G401.6 (cell line): ENCODE data around the gene FBXL19.
"Not testable (repeated sequence)": the region's sequence is repeated elsewhere in the genome, so short reads cannot be mapped to it uniquely, and the experiment has no call there.

Experiments
- FAIRE-seq: peaks from 2 replicates; lab custom pipeline; 2012; peaks lifted over from hg19 to GRCh38; lab: Jason Lieb, UNC

The FBXL19 gene

GRCh38 chr16:30922960-30923535 is 324 bp upstream of the FBXL19 start:
- no peak for FAIRE-seq

- no peak for FAIRE-seq
Observed at GRCh38 chr16:30924076-30924912, 922 bp downstream of the FBXL19 start.

GRCh38 chr16:30924913-30925631 is 1.7 kb downstream of the FBXL19 start:
- no peak for FAIRE-seq

- no peak for FAIRE-seq
Observed at GRCh38 chr16:30925632-30925987, 2.2 kb downstream of the FBXL19 start.

- no peak for FAIRE-seq
Observed at GRCh38 chr16:30925995-30926811, 2.8 kb downstream of the FBXL19 start.

DNA sequence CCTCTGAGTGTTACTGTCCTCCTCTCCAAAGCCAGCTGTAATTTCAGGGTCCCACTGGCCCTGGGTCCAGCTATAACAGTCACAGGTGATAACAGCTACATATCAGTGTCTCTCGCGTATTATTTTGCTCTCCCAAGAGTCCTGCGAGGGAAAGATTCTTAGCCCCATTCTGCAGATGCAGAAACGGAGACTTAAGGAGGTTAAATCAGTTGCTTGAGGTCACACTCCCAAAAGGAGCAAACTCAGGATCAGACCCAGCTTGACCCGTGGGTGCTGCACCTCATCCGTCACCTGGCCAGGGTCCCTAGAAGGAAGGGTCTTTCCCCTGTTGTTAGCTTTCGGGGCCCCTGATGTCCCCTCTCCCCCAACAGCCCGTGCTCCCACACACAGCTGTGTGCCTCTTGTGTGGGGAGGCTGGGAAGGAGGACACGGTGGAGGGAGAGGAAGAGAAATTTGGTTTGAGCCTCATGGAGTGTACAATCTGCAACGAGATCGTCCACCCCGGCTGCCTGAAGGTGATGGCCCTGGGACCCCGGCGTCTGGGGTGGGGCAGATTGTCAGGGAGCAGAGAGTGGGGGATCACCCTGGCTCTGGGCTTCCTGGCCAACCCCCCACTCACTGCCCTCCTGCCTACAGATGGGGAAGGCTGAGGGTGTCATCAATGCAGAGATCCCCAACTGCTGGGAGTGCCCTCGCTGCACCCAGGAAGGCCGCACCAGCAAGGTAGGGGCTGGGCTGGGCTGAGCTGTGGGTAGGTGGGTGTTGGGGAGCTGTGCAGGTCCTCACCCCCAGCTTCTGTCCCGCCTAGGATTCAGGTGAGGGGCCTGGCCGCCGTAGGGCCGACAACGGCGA is 3.8 kb downstream of the FBXL19 start:
- no peak for FAIRE-seq

DNA sequence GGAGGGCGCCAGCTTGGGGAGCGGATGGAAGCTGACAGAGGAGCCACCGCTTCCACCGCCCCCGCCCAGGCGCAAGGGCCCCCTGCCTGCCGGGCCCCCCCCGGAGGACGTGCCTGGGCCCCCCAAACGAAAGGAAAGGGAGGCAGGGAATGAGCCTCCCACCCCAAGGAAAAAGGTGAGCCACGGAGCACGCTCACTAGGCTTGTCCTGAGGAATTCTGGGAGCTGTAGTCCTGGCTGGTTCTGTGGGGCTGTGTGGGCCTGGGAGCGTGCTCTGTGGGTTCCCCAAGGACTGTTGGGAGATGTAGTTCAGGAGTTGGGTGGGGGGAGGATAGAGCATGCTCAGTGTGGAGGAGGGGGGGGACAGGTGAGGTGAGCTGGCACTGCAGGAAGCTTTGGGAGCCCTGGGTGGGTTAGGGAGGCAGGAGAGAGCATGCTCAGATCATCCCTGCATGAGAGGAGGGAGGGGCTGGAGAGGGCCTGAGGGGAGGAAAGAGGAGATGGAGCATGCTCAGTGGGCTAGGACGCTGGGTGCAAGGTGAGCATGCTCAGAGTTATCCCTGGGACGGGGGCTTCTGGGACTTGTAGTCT is 4.5 kb downstream of the FBXL19 start:
- peak; percentile 68 for FAIRE-seq

DNA sequence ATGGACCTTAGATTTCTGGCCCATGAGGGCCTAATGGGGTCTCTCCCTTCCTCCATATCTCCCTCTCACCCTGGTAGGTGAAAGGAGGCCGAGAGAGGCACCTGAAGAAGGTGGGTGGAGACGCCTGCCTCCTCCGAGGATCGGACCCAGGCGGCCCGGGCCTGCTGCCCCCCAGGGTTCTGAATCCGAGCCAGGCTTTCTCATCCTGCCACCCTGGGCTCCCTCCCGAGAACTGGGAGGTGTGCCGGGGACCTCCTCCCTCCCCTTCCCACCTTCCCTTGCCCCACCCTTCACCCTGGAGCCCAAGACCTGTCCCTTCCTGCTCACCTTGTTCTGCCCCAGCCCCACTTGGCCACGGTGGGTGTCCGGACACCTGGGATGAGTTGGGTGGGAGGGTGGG is 5.0 kb downstream of the FBXL19 start:
- no peak for FAIRE-seq

DNA sequence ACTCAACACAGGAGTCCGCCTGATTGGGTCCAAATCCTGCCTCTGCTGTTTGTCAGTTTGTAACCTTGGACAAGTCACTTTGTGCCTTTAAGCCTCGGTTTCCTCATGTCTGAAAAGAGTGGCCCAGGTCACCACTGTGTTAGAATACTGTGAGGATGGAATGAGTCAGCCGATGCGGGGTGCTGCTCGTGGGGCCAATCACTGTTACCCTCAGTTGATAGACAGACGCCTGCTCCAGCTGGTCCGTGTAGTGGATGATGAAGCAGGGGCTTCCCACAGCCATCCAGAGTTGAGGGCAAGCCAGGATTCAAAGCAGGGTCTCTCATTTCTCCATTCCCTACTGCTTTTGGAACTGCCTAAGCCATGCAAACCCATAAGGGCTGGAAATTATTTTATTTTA is 5.8 kb downstream of the FBXL19 start:
- no peak for FAIRE-seq

DNA sequence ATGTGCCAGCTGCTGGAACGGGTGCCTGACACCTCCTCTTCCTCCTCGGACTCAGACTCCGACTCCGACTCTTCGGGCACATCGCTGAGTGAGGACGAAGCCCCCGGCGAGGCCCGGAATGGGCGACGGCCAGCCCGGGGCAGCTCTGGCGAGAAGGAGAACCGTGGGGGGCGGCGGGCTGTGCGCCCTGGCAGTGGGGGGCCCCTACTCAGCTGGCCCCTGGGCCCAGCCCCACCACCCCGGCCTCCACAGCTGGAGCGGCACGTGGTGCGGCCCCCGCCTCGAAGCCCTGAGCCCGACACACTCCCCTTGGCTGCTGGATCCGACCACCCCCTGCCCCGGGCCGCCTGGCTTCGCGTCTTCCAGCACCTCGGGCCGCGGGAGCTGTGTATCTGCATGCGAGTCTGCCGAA is 6.8 kb downstream of the FBXL19 start:
- no peak for FAIRE-seq

DNA sequence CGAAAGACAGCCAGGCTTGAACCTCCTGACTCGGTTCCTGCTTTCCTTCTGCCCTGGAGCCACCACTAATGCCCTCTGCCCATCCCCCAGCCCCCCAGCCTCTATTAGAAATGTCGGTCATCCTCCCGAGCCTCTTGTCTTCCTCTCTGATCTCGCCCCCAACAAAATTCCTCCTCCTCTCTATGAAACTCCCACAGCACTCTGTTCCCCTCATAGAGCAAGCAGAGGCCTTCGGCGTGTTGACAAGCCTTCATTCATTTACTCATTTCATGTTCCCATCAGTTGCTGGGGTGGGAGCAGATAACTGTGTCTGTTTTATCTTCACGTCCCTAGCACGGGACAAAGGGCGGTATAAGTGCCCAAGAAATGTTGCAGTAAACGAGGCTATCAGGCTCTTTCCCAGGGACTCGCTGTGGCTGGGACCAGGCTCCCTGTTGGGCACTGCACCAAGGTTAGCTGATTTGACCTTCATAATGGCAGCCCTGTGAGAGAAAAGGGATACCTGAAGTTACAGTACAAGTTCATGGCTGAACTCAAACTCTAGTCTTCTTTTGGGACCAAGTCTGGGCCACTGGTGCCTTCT is 7.8 kb downstream of the FBXL19 start:
- no peak for FAIRE-seq

GRCh38 chr16:30934827-30935557 is 11.6 kb downstream of the FBXL19 start:
- no peak for FAIRE-seq

DNA sequence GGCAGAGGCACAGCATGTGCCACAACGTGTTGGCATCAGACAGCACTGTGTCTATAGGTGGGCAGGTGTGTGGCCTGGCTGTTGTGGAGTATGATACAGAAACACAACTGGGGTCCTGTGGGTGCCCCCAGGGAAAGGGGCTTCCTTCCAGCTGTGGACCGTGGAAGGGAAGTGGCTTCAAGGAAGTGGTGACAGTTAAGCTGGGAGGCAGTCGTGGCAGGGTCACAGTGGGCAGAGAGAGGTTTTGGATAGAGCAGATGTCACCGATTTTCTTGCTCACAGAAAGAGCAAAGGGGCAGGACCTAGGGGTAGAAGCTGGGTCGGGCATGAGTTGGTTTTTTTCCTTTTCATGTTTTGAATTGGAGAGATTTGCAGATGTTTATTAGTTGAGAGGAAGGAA is 14.3 kb downstream of the FBXL19 start:
- FAIRE-seq, result no peak

GRCh38 chr16:30939571-30939970 is 16.2 kb downstream of the FBXL19 start:
- not testable (repeated sequence) for FAIRE-seq

DNA sequence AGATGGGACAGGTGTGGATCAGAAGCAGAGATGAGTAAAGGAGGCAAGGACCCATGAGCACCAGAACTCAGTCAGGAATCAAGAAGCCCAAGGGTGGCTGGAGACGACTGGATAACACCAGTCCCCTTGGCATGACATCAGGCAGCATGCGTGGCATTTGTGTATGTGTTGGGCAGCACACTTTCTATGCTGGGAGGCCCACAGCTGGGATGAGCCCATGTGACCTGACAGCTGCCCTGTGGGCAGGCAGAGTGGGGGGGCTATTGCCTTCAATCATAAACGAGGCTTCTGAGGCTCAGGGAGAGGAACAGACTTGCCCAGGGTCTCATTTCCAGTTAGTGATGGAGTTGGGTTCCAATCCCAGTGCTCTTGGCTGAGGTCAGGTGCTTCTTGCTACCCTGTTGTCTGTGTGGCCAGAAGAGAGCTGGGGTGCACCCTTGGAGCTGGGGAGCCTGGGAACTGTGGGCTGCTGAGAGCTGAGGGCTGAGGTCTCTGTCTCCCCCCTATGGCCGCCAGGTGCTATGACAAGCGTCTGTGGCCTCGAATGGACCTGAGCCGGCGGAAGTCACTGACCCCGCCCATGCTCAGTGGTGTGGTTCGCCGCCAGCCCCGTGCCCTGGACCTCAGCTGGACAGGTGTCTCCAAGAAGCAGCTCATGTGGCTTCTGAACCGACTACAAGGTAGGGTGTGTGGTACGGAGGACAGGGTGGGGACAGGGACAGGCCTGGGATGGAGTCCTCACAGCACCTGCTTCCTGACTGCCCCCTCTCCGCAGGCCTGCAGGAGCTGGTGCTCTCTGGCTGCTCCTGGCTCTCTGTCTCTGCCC is 18.4 kb downstream of the FBXL19 start:
- FAIRE-seq, result no peak

- no peak for FAIRE-seq
Observed at GRCh38 chr16:30942426-30942806, 19.0 kb downstream of the FBXL19 start.

DNA sequence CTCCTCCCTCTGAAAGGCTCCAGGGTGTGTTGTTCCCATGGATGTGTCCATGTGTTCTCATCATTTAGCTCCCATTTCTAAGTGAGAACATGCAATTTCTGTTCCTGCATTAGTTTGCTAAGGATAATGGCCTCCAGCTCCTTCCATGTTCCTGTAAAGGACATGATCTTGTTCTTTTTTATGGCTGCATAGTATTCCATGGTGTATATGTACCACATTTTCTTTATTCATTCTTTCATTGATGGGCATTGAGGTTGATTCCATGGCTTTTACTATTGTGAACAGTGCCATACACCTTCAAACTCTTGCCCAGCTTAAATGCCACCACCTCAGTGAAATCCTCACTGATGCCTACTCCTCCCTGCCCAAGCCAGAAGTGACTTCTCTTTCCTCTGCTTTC is 21.0 kb downstream of the FBXL19 start:
- no peak for FAIRE-seq

GRCh38 chr16:30946671-30947540 is 23.5 kb downstream of the FBXL19 start:
- no peak for FAIRE-seq
